Endothelial cell of umbilical vein (primary cell): Measurements from ENCODE around the gene SLC44A5. TPM values are rescaled to one million over a fixed set of nuclear protein-coding genes. Genes with fewer than 3 reads are reported as not detected.
"Not testable (repeated sequence)": the region's sequence is repeated elsewhere in the genome, so short reads cannot be mapped to it uniquely, and the experiment has no call there.

ENCODE experiments used
- BruUV-seq: library from RNA; stranded (reverse); fragments of 400-500 nt; replicated peaks from 2 replicates; lab custom pipeline; 2021; lab: Mats Ljungman, UMichigan
- CTCF ChIA-PET: fragments of 300-600, 350-600 bp; sonication (Branson Sonifier 250); formaldehyde crosslinking; loops from one replicate; lab custom pipeline; 2021; ENCODE audit warnings: antibody characterized with exemption, inconsistent platforms; lab: Charles Lee
- POLR2A ChIA-PET: fragments of 300-600, 350-600 bp; sonication (Branson Sonifier 250); formaldehyde crosslinking; loops from one replicate; lab custom pipeline; 2021; ENCODE audit warnings: antibody characterized with exemption, inconsistent platforms; lab: Charles Lee
- DNase-seq: peaks from one replicate; pipeline ENCODE4 v3.0.0-alpha.2; 2011; ENCODE audit warnings: low read depth, low spot score
- FAIRE-seq: peaks from 2 replicates; lab custom pipeline; 2011; peaks lifted over from hg19 to GRCh38; lab: Jason Lieb, UNC
- H2AFZ ChIP-seq: 2 replicates; pipeline ENCODE4 v1.6.0; 2012; ENCODE audit warnings: low read depth, low read length, control low read depth, inconsistent platforms
- H3K27ac ChIP-seq: 2 replicates; pipeline ENCODE4 v1.5.1; 2011; ENCODE audit warnings: low read depth, mild to moderate bottlenecking, control low read depth, low read length, moderate library complexity; ENCODE audit not compliant: insufficient read depth
- H3K27me3 ChIP-seq, 2 experiments: 2 replicates each; pipeline versions ENCODE4 v1.6.0 to v1.6.1; 2011; ENCODE audit warnings: low read length in 2 of 2, mixed read lengths in 1 of 2; ENCODE audit not compliant: control insufficient read depth in 2 of 2, insufficient read depth in 2 of 2
- H3K36me3 ChIP-seq, 2 experiments: 2 replicates in 1 of 2; 3 replicates in 1 of 2; pipeline ENCODE4 v1.5.1; 2011; ENCODE audit warnings: low read length in 2 of 2, mild to moderate bottlenecking in 1 of 2, moderate library complexity in 1 of 2; ENCODE audit not compliant: control insufficient read depth in 2 of 2, insufficient read depth in 2 of 2; ENCODE audit errors: extremely low read depth in 1 of 2
- H3K4me1 ChIP-seq: 3 replicates; pipeline ENCODE4 v1.5.1; 2011; ENCODE audit warnings: mild to moderate bottlenecking, low read length; ENCODE audit not compliant: control insufficient read depth, insufficient read depth; ENCODE audit errors: extremely low read depth
- H3K4me2 ChIP-seq: 2 replicates; pipeline ENCODE4 v1.6.1; 2011; ENCODE audit warnings: low read length, control low read depth, mixed read lengths; ENCODE audit not compliant: insufficient read depth
- H3K4me3 ChIP-seq, 3 experiments: fragments of 200-600 bp in 1 of 3; sonication (generic), shearing (Covaris generic) in 1 of 3; replicated peaks in 1 of 3; 2 replicates each; pipeline ENCODE4 v1.5.1; 2011 to 2016; ENCODE audit warnings: control low read depth in 3 of 3, low read length in 3 of 3, mild to moderate bottlenecking in 2 of 3, inconsistent platforms in 1 of 3, low read depth in 1 of 3, moderate library complexity in 1 of 3; ENCODE audit not compliant: insufficient read depth in 1 of 3
- H3K79me2 ChIP-seq: 2 replicates; pipeline ENCODE4 v1.6.0; 2012; ENCODE audit warnings: low read length, inconsistent platforms; ENCODE audit not compliant: control insufficient read depth, insufficient read depth
- H3K9ac ChIP-seq: replicated peaks from 2 replicates; pipeline ENCODE3; 2011; ENCODE audit warnings: low read length, control low read depth; ENCODE audit not compliant: insufficient read depth; ENCODE audit errors: extremely low read depth
- H3K9me1 ChIP-seq: replicated peaks from 3 replicates; pipeline ENCODE4 v1.6.0; 2011; ENCODE audit warnings: mild to moderate bottlenecking, low read length; ENCODE audit not compliant: control insufficient read depth, insufficient read depth; ENCODE audit errors: extremely low read depth
- H3K9me3 ChIP-seq: replicated peaks from 2 replicates; pipeline ENCODE4 v1.5.1; 2012; ENCODE audit warnings: low read length, inconsistent platforms; ENCODE audit not compliant: control insufficient read depth, insufficient read depth
- H4K20me1 ChIP-seq: replicated peaks from 2 replicates; pipeline ENCODE3; 2011; ENCODE audit warnings: mild to moderate bottlenecking, low read length; ENCODE audit not compliant: control insufficient read depth, insufficient read depth; ENCODE audit errors: extremely low read depth
- EZH2 ChIP-seq: IDR thresholded peaks from 2 replicates; pipeline ENCODE4 v1.6.1; 2012; ENCODE audit warnings: borderline replicate concordance, low read depth, mild to moderate bottlenecking, moderate library complexity, low read length, inconsistent platforms; ENCODE audit not compliant: severe bottlenecking
- FOS ChIP-seq: IDR thresholded peaks from 2 replicates; pipeline ENCODE4 v1.6.1; 2011; ENCODE audit warnings: mild to moderate bottlenecking, low read length, moderate library complexity, borderline replicate concordance; ENCODE audit not compliant: insufficient read depth
- GATA2 ChIP-seq: IDR thresholded peaks from 2 replicates; pipeline ENCODE4 v1.7.0; 2011; ENCODE audit warnings: low read depth, mild to moderate bottlenecking, moderate library complexity, mixed read lengths, low read length; ENCODE audit not compliant: insufficient read length, insufficient read depth
- JUN ChIP-seq: IDR thresholded peaks from 2 replicates; pipeline ENCODE4 v1.6.1; 2011; ENCODE audit warnings: borderline replicate concordance, low read depth; ENCODE audit not compliant: insufficient read length, insufficient read depth
- MYC ChIP-seq: IDR thresholded peaks from one replicate; pipeline ENCODE4 v1.6.1; 2011; ENCODE audit warnings: mild to moderate bottlenecking, low read depth, low read length
- POLR2A ChIP-seq: IDR thresholded peaks from 2 replicates; pipeline ENCODE4 v1.6.1; 2012; ENCODE audit warnings: low read depth, mild to moderate bottlenecking, control low read depth, low read length
- POLR2AphosphoS5 ChIP-seq: IDR thresholded peaks from 2 replicates; pipeline ENCODE4 v1.6.1; 2012; ENCODE audit warnings: low read depth, mild to moderate bottlenecking, control low read depth, low read length, moderate library complexity; ENCODE audit not compliant: insufficient read depth
- dilution Hi-C: fragments of 300-500 bp; cut with MboI; formaldehyde crosslinking; loops from one replicate; pipeline ENCODE4 v1.15.0; 2019; ENCODE audit warnings: low sequenced_read_pairs; ENCODE audit not compliant: extremely low pct_ligation_motif_present
- intact Hi-C: fragments of 100-400 bp; cut with micrococcal nuclease; formaldehyde crosslinking; loops from one replicate; pipeline ENCODE4 v1.10.0; 2022
- polyA plus RNA-seq, 4 experiments: library from polyadenylated mRNA; depleted of rRNA in 3 of 4; stranded (reverse) in 3 of 4; unstranded in 1 of 4; fragments of >200 nt; gene quantifications; 2 replicates each; pipeline versions ENCODE4 v1.2.1 to v1.2.3, GENCODE V29; 2011 to 2012; ENCODE audit warnings: missing spikeins in 1 of 4
- total RNA-seq: library from RNA; stranded (reverse); gene quantifications from 2 replicates; pipeline ENCODE4 v1.2.3, GENCODE V29; 2021
- TF ChIP-seq, protein P1 (sequence below): IDR thresholded peaks from 2 replicates; pipeline ENCODE4 v1.6.1; 2011; ENCODE audit not compliant: insufficient read depth, insufficient read length
- TF ChIP-seq, protein P2 (sequence below), 2 donors: IDR thresholded peaks; 1 replicate in 1 of 2; 2 replicates in 1 of 2; pipeline ENCODE4 v1.5.1; 2011; ENCODE audit warnings: low read length in 2 of 2, mild to moderate bottlenecking in 2 of 2, moderate library complexity in 2 of 2, control low read depth in 1 of 2, inconsistent platforms in 1 of 2, low read depth in 1 of 2; ENCODE audit not compliant: insufficient read depth in 1 of 2; ENCODE audit errors: extremely low read depth in 1 of 2

Gene SLC44A5
- total and polyA plus RNA-seq, 2 donors (not counting 3 experiments of a cell fraction or from before 2014, with no cell fraction given) = 1.6 to 3.2 TPM

DNA sequence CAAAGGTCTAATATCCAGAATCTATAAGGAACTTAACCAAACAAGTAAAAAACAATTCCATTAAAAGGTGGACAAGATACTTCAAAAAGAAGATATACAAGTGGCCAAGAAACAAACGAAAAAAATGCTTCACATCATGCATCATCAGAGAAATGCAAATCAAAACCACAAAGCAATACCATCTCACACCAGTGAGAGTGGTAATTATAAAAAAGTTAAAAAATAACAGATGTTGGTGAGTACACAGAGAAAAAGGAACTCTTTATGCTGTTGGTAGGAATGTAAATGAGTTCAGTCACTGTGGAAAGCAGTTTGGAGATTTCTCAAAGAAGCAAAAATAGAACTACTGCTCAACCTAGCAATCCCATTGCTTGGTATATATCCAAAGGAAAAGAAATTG, 218.6 kb downstream of the SLC44A5 start:
- BruUV-seq = no TSS peak
- Histone ChIP-seq H2AFZ (no peak overlapping the region), H3K9me1 (peaks cover 4% of the 10 kb centered on the region), H3K4me2 (no peak overlapping the region), H3K36me3 (no peaks in the 10 kb centered on the region), H3K4me1 (no peaks in the 10 kb centered on the region), H3K9ac (no peak overlapping the region), H3K9me3 (no peaks in the 10 kb centered on the region), H3K79me2 (no peaks in the 10 kb centered on the region), H4K20me1 (no peaks in the 10 kb centered on the region), H3K27me3 (no peaks in the 10 kb centered on the region), H3K27ac (no peak overlapping the region), H3K4me3 (no peak overlapping the region)
- POLR2A ChIA-PET = no interaction called here
- DNase-seq (no peak), FAIRE-seq (no peak)
- intact Hi-C loops = no loop called here
- no peak for TF ChIP-seq GATA2
- TF ChIP-seq EZH2 = no peak
- no peak for TF ChIP-seq MYC
- TF ChIP-seq POLR2A = no peak
- TF ChIP-seq JUN = no peak
- TF ChIP-seq POLR2AphosphoS5 = no peak
- TF ChIP-seq, protein P1, sequence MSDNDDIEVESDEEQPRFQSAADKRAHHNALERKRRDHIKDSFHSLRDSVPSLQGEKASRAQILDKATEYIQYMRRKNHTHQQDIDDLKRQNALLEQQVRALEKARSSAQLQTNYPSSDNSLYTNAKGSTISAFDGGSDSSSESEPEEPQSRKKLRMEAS = no peak
- TF ChIP-seq FOS = no peak
- TF ChIP-seq, protein P2, sequence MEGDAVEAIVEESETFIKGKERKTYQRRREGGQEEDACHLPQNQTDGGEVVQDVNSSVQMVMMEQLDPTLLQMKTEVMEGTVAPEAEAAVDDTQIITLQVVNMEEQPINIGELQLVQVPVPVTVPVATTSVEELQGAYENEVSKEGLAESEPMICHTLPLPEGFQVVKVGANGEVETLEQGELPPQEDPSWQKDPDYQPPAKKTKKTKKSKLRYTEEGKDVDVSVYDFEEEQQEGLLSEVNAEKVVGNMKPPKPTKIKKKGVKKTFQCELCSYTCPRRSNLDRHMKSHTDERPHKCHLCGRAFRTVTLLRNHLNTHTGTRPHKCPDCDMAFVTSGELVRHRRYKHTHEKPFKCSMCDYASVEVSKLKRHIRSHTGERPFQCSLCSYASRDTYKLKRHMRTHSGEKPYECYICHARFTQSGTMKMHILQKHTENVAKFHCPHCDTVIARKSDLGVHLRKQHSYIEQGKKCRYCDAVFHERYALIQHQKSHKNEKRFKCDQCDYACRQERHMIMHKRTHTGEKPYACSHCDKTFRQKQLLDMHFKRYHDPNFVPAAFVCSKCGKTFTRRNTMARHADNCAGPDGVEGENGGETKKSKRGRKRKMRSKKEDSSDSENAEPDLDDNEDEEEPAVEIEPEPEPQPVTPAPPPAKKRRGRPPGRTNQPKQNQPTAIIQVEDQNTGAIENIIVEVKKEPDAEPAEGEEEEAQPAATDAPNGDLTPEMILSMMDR (IDR thresholded peaks at IDR 0.05; ENCODE audit: extremely low read depth in 1 of 2, insufficient read depth in 1 of 2, low read depth in 1 of 2, low read length in 2 of 2) = no peak
- CTCF ChIA-PET = no interaction called here
- dilution Hi-C loops = no loop called here

DNA sequence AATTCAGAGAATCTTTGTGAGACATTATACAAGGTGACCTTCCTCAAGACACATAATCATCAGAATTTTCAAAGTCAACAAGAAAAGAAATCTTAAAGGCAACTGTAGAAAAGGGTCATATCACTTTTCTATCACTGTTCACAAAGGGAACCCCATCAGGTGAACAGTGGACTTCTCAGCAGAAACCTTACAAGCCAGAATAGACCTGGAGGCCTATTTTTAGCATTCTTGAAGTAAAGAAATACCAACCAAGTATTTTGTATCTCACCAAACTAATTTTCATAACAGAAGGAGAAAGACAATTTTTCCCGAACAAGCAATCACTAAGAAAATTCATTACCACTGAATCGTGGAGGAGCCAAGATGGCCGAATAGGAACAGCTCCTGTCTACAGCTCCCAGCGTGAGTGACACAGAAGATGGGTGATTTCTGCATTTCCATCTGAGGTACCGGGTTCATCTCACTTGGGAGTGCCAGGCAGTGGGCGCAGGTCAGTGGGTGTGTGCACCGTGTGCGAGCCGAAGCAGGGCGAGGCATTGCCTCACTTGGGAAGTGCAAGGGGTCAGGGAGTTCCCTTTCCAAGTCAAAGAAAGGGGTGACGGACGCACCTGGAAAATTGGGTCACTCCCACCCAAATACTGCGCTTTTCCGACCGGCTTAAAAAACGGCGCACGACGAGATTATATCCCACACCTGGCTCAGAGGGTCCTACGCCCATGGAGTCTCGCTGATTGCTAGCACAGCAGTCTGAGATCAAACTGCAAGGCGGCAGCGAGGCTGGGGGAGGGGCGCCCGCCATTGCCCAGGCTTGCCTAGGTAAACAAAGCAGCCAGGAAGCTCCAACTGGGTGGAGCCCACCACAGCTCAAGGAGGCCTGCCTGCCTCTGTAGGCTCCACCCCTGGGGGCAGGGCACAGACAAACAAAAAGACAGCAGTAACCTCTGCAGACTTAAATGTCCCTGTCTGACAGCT, 235.2 kb downstream of the SLC44A5 start:
- POLR2A ChIA-PET, H3K36me3 ChIP-seq, BruUV-seq, H2AFZ ChIP-seq, FAIRE-seq, dilution Hi-C loops, H3K79me2 ChIP-seq, H3K9me3 ChIP-seq, CTCF ChIA-PET, H3K27ac ChIP-seq, H4K20me1 ChIP-seq, H3K9me1 ChIP-seq, DNase-seq, H3K4me3 ChIP-seq, H3K4me2 ChIP-seq, intact Hi-C loops, H3K4me1 ChIP-seq, H3K27me3 ChIP-seq, H3K9ac ChIP-seq: not testable (repeated sequence)
